ENCODE measurements around the gene CORO2A.

- no peak for TF ChIP-seq ZNF513 (tag by site-specific recombination; IDR thresholded peaks at IDR 0.05)
- no peak for TF ChIP-seq ZNF121 (tag by site-specific recombination; IDR thresholded peaks at IDR 0.05)
- TF ChIP-seq ZNF274 (IDR thresholded peaks at IDR 0.05; ENCODE audit: low read length): no peak
- no peak for TF ChIP-seq ZNF274 (tag by site-specific recombination; IDR thresholded peaks at IDR 0.05; ENCODE audit: borderline replicate concordance)
- TF ChIP-seq CTCF (tag by site-specific recombination; IDR thresholded peaks at IDR 0.05): no peak
- no peak for TF ChIP-seq ZNF747 (tag by site-specific recombination; IDR thresholded peaks at IDR 0.05)
- TF ChIP-seq ZNF777 (tag by site-specific recombination; IDR thresholded peaks at IDR 0.05; ENCODE audit: borderline replicate concordance): no peak
- no peak for TF ChIP-seq ZNF830 (tag by site-specific recombination; IDR thresholded peaks at IDR 0.05; ENCODE audit: low read depth)
- TF ChIP-seq ATF2 (tag by site-specific recombination; IDR thresholded peaks at IDR 0.05; ENCODE audit: low read depth): no peak
- TF ChIP-seq SETDB1 (IDR thresholded peaks at IDR 0.05; ENCODE audit: insufficient read length, low read length): no peak
- no peak for TF ChIP-seq TSHZ1 (tag by site-specific recombination; IDR thresholded peaks at IDR 0.05; ENCODE audit: borderline replicate concordance)
Measured at GRCh38 chr9:98228392-98229089, 36.1 kb upstream of the CORO2A start.
